Cardiac fibroblast (primary cell): ENCODE data around the gene TRIOBP.

Experiments
- DNase-seq, 2 donors: peaks; one replicate each; pipeline versions ENCODE4 v3.0.0 to v3.0.0-alpha.2; 2010; ENCODE audit warnings: low read depth in 2 of 2
- H3K4me3 ChIP-seq, 2 donors: replicated peaks in 1 of 2; 1 replicate in 1 of 2; 2 replicates in 1 of 2; pipeline ENCODE4 v1.5.1; 2011; ENCODE audit warnings: low read depth in 2 of 2, low read length in 2 of 2, mild to moderate bottlenecking in 2 of 2, moderate library complexity in 1 of 2
- CTCF ChIP-seq: IDR thresholded peaks from one replicate; pipeline ENCODE4 v1.5.1; 2011; ENCODE audit warnings: low read depth, mild to moderate bottlenecking, low read length, inconsistent platforms

TRIOBP gene

GRCh38 chr22:37734402-37734700, 37.5 kb downstream of the TRIOBP start:
- no peak for DNase-seq
- no peak overlapping the region for H3K4me3 ChIP-seq
- no peak for TF ChIP-seq CTCF

- H3K4me3 ChIP-seq, result no peak overlapping the region
- DNase-seq, result peak in 1 of 2 donors; percentile 42
- peak; percentile 63 for TF ChIP-seq CTCF
These were observed 38.2 kb downstream of the TRIOBP start for GRCh38 chr22:37734964-37735451.

GRCh38 chr22:37739035-37739434, 42.2 kb downstream of the TRIOBP start:
- H3K4me3 ChIP-seq, result no peak overlapping the region
- no peak for TF ChIP-seq CTCF
- DNase-seq, result peak; percentile 72 to 91

GRCh38 chr22:37739611-37740049, 42.8 kb downstream of the TRIOBP start:
- no peak overlapping the region for H3K4me3 ChIP-seq
- DNase-seq, result no peak
- no peak for TF ChIP-seq CTCF

- TF ChIP-seq CTCF, result no peak
- DNase-seq, result no peak
- no peak overlapping the region for H3K4me3 ChIP-seq
These were observed 43.8 kb downstream of the TRIOBP start for GRCh38 chr22:37740455-37741311.

GRCh38 chr22:37741312-37741795, 44.5 kb downstream of the TRIOBP start:
- TF ChIP-seq CTCF, result no peak
- no peak overlapping the region for H3K4me3 ChIP-seq
- peak; percentile 98 to 99 for DNase-seq
